Stimulated activated CD8-positive, alpha-beta memory T cell treated with anti-CD3 and anti-CD28 coated beads, Interleukin-12 subunit alpha, Interleukin-12 subunit beta, amount 100 ng/mL, for 1 hour (primary cell): ENCODE measurements around the gene ARID2.

Experiments used
- DNase-seq: peaks from one replicate; pipeline ENCODE4 v3.0.0-alpha.2; 2020; ENCODE audit warnings: low read depth

Gene ARID2

GRCh38 chr12:45930369-45930768 lies 200.9 kb downstream of the ARID2 start:
- DNase-seq: no peak

DNA sequence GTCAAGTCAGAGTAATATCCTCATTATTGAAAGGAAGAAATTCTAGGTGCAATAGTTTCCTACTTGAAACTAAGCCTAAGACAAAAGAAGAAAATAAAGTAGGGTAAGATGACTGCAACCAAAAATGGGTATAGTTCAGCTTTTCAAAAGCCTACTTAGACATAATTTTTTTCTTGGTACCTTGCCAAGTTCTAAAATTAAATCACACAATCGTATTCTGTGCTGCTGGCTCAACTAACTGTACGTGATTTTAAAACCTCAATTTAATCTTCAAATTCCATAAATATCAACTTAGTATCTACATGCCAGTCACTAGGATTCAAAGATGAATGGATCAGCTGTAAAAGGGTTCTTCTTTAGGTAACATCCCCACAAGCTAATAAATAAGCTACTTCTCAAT lies 204.0 kb downstream of the ARID2 start:
- no peak for DNase-seq

DNA sequence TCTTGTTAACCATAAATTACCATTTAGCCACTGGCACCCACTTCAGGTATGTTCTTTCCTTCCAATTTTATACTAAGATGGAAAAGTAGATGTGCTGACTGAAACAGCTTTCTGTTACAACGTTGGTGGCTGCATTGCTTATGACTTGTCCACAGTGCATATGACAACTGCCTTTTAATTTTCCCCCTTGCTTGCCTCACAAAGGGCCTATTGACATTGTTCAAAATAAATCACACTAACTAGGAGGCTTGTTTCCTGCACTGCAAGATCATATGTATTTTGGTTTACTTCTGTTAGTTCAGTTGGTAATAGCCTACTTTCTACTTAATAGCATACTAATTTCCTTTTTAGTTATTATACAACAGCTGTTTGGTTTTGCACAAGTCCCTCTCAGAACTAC lies 205.4 kb downstream of the ARID2 start:
- no peak for DNase-seq

- no peak for DNase-seq
Measured at GRCh38 chr12:45938566-45938965, 209.1 kb downstream of the ARID2 start.

- no peak for DNase-seq
Measured at GRCh38 chr12:45939759-45940158, 210.3 kb downstream of the ARID2 start.

GRCh38 chr12:45944771-45945170 lies 215.3 kb downstream of the ARID2 start:
- DNase-seq: no peak

DNA sequence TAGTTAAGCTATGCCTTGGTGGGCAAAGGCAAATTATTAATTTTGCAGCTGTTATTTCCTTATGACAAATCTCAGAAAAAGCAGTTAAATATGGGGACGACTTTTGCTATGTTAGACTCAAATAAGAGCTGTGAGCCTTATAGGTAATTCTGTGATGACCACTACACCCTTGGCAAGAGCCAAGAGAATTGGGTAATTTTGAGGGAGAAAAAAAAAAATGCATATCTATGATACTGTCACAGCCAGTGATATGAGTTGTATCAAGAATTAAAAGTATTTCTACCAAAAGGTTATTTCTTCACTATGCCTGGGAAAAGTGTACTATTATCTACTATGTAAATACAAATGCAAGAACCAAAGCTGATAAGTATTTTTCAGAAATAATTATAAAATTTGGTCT lies 216.9 kb downstream of the ARID2 start:
- DNase-seq: no peak

- no peak for DNase-seq
Measured at GRCh38 chr12:45948546-45948945, 219.0 kb downstream of the ARID2 start.
